HEK293T (cell line): Measurements from ENCODE around the gene OCA2.

ENCODE experiments used
- CTCF ChIA-PET: fragments of 350-600 bp; formaldehyde crosslinking; extraction: SDS; loops from one replicate; lab custom pipeline; 2021; ENCODE audit warnings: antibody characterized with exemption, inconsistent platforms; lab: Yijun Ruan, JAX
- POLR2A ChIA-PET: fragments of 350-600 bp; formaldehyde crosslinking; extraction: SDS; loops from one replicate; lab custom pipeline; 2020; ENCODE audit warnings: antibody characterized with exemption, inconsistent platforms; lab: Yijun Ruan, JAX
- DNase-seq: peaks from one replicate; pipeline ENCODE4 v3.0.0; 2012; ENCODE audit warnings: mixed read lengths; ENCODE audit errors: extremely low spot score
- ARNT ChIP-seq: fragments of 450-650 bp; IDR thresholded peaks from 2 replicates; pipeline ENCODE4 v1.6.1; 2017; ENCODE audit warnings: mild to moderate bottlenecking
- BHLHE40 ChIP-seq: fragments of 450-650 bp; IDR thresholded peaks from 2 replicates; pipeline ENCODE4 v1.6.1; 2016; ENCODE audit warnings: mild to moderate bottlenecking, moderate library complexity, borderline replicate concordance
- CTBP1 ChIP-seq: fragments of 450-650 bp; IDR thresholded peaks from 2 replicates; pipeline ENCODE4 v1.6.1; 2016; ENCODE audit warnings: borderline replicate concordance
- ELF4 ChIP-seq: fragments of 450-650 bp; IDR thresholded peaks from 2 replicates; pipeline ENCODE4 v1.6.1; 2017; ENCODE audit warnings: antibody characterized with exemption
- FOXA1 ChIP-seq: fragments of 450-650 bp; IDR thresholded peaks from 2 replicates; pipeline ENCODE4 v1.6.1; 2016; ENCODE audit warnings: mild to moderate bottlenecking
- FOXK2 ChIP-seq: fragments of 450-650 bp; IDR thresholded peaks from 2 replicates; pipeline ENCODE4 v1.6.1; 2016; ENCODE audit warnings: mild to moderate bottlenecking
- FOXM1 ChIP-seq: fragments of 450-650 bp; IDR thresholded peaks from 2 replicates; pipeline ENCODE4 v1.6.1; 2017; ENCODE audit warnings: mild to moderate bottlenecking, borderline replicate concordance
- HDGF ChIP-seq: fragments of 450-650 bp; IDR thresholded peaks from 2 replicates; pipeline ENCODE4 v1.6.1; 2017; ENCODE audit warnings: antibody characterized with exemption, borderline replicate concordance
- L3MBTL2 ChIP-seq: fragments of 450-650 bp; conservative IDR thresholded peaks from 2 replicates; pipeline ENCODE4 v1.6.1; 2016; ENCODE audit warnings: mild to moderate bottlenecking
- LEF1 ChIP-seq: fragments of 450-650 bp; IDR thresholded peaks from 2 replicates; pipeline ENCODE4 v1.6.1; 2017; ENCODE audit warnings: mild to moderate bottlenecking, borderline replicate concordance
- NFRKB ChIP-seq: fragments of 450-650 bp; IDR thresholded peaks from 2 replicates; pipeline ENCODE4 v1.6.1; 2016; ENCODE audit warnings: mild to moderate bottlenecking, moderate library complexity
- SP1 ChIP-seq: fragments of 450-650 bp; IDR thresholded peaks from 2 replicates; pipeline ENCODE4 v1.6.1; 2017
- SUZ12 ChIP-seq: fragments of 450-650 bp; IDR thresholded peaks from 2 replicates; pipeline ENCODE4 v1.6.1; 2016; ENCODE audit warnings: mild to moderate bottlenecking
- TARDBP ChIP-seq: fragments of 450-650 bp; IDR thresholded peaks from 2 replicates; pipeline ENCODE4 v1.6.1; 2016
- ZNF384 ChIP-seq: fragments of 450-650 bp; IDR thresholded peaks from 2 replicates; pipeline ENCODE4 v1.6.1; 2016
- TF ChIP-seq, protein P1 (sequence below): fragments of 450-650 bp; IDR thresholded peaks from 2 replicates; pipeline ENCODE4 v1.6.1; 2016

OCA2 gene

DNA sequence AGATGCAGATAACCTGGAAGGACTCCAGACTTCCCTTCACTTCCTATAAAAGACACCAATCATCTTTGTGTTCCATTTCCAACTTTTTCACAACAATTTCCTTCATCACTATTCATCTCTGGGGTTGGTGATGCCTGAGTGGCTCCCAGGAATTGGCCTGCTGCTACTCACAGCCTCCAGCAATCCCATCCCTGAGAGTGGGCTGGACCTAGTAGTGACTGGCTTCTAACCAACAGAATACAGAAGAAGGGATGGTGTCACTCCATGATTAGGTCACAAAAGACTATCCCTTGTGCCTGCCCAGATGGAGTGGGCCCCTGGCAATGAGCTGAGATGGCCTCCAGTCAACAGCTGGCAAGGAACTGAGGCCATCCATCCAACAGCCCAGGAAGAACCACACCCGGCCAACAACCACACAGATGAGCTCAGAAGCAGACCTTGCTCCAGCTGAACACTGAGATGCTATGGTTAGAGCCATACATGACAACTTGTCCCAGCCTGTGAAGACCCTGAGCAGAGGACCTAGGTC lies 20.9 kb downstream of the OCA2 start:
- ChIA-PET CTCF (no interaction called here), POLR2A (no interaction called here)
- TF ChIP-seq CTBP1: no peak
- no peak for TF ChIP-seq NFRKB
- TF ChIP-seq, protein P1, sequence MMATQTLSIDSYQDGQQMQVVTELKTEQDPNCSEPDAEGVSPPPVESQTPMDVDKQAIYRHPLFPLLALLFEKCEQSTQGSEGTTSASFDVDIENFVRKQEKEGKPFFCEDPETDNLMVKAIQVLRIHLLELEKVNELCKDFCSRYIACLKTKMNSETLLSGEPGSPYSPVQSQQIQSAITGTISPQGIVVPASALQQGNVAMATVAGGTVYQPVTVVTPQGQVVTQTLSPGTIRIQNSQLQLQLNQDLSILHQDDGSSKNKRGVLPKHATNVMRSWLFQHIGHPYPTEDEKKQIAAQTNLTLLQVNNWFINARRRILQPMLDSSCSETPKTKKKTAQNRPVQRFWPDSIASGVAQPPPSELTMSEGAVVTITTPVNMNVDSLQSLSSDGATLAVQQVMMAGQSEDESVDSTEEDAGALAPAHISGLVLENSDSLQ: no peak
- no peak for TF ChIP-seq L3MBTL2
- TF ChIP-seq FOXA1: no peak
- TF ChIP-seq BHLHE40: no peak
- TF ChIP-seq SUZ12: no peak
- no peak for TF ChIP-seq LEF1
- no peak for TF ChIP-seq FOXM1
- DNase-seq: no peak

DNA sequence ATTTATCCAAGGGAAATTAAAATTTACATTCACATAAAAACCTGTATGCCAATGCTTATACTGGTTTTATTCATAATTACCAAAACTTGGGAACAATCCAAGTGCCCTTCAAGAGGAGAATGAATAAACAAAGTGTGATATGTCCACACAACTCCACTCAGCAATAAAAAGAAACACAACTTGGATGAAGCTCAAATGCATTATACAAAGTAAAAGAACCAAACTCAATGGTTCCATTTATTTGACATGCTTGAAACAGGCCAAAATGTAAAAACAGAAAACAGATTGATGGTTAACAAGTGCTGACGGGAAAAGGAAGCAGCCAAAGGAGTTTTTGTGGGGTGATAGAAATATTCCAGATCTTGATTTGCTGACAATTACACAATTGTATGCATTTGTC lies 23.5 kb downstream of the OCA2 start:
- TF ChIP-seq CTBP1: no peak
- DNase-seq: no peak
- POLR2A ChIA-PET: no interaction called here
- CTCF ChIA-PET: no interaction called here

DNA sequence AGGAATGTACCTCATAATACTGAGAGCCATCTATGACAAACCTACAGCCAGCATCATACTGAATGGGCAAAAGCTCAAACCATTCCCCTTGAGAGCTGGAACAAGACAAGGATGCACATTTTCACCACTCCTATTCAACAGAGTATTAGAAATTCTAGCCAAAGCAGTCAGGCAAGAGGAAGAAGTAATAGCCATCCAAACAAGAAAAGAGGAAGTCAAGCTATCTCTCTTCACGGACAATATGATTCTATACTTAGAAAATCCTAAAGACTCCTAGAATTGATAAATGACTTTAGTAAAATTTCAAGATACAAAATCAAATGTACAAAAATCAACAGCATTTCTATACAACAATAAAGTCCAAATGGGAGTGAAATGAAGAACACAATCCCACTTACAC lies 30.2 kb downstream of the OCA2 start:
- DNase-seq: no peak
- ChIA-PET CTCF (no interaction called here), POLR2A (no interaction called here)
- no peak for TF ChIP-seq LEF1
- no peak for TF ChIP-seq L3MBTL2
- TF ChIP-seq SP1: no peak
- TF ChIP-seq NFRKB: no peak
- TF ChIP-seq ZNF384: no peak
- TF ChIP-seq ELF4: no peak
- no peak for TF ChIP-seq SUZ12
- TF ChIP-seq TARDBP: no peak
- TF ChIP-seq CTBP1: no peak
- no peak for TF ChIP-seq ARNT
- no peak for TF ChIP-seq FOXK2
- no peak for TF ChIP-seq HDGF
- TF ChIP-seq, protein P1: no peak
- TF ChIP-seq FOXA1: no peak
- no peak for TF ChIP-seq BHLHE40
- no peak for TF ChIP-seq FOXM1

DNA sequence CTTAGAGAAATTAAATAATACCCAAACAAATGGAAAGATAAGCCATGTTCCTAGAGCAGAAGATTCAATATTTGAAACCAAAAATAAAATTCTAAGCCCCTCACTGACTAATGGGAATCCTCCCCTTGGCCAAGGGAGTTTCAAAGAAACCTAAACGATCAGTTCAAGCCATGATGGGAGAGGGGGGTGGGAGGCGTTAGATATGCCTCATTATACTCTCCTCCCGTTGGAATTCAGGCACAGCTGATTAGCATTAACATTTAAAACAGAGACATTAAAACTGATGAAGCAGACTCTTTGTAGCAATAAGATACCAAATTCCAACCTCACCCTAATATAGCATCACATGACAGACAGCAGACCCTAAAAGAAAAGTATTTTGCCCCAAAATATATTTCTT lies 32.9 kb downstream of the OCA2 start:
- no peak for DNase-seq
- ChIA-PET POLR2A (no interaction called here), CTCF (no interaction called here)
- no peak for TF ChIP-seq LEF1
- no peak for TF ChIP-seq ARNT
- no peak for TF ChIP-seq ZNF384
- TF ChIP-seq FOXA1: no peak
- no peak for TF ChIP-seq SP1
- TF ChIP-seq, protein P1: no peak
- no peak for TF ChIP-seq TARDBP
- no peak for TF ChIP-seq FOXK2
- no peak for TF ChIP-seq BHLHE40
- TF ChIP-seq HDGF: no peak
- TF ChIP-seq CTBP1: no peak
- no peak for TF ChIP-seq L3MBTL2

DNA sequence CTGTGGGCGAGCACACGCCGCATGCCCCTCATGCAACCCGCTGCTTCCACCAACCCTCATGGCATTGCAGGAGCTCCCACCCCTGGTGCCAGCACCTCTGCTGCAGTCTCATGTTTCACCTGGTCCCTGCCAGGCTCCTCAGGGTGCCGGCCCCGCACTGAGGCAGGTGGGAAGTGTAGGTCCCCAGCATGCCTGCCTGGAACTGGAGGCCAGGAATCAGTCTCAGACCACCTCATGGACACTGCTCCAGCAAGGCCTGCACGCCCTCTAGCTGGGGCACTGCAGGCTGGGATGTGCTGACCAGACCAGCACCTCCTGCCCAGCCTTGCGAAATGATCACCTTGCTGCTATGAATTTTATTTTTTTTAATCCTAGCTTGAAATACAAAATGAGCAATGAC lies 39.1 kb downstream of the OCA2 start:
- TF ChIP-seq LEF1 (no peak), CTBP1 (no peak), L3MBTL2 (no peak), FOXK2 (no peak)
- no peak for DNase-seq
- ChIA-PET POLR2A (no interaction called here), CTCF (no interaction called here)

DNA sequence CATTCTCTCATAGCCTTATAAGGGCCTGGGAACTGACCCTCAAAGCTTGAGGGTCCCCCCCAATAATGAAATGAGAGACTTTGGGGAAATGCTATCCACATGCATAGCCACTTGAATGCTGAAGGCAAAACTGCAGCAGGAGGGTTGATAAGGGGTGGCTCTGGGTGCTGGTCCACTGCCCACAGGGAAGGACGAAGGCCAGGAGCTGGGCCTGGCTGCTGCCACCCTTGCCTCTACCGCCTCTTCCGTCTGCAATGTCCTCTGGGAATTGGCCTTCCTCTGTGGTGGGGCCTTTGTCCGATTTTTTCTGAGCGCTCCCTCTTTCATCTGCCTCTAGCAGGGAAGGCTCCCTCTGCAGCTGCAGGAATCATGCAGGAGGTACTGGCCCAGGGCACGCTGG lies 41.0 kb downstream of the OCA2 start:
- TF ChIP-seq FOXK2 (no peak), SP1 (no peak), FOXA1 (no peak), FOXM1 (no peak), TARDBP (no peak), LEF1 (no peak), L3MBTL2 (no peak), HDGF (no peak), NFRKB (no peak), ZNF384 (no peak), ELF4 (no peak), BHLHE40 (no peak), CTBP1 (no peak)
- CTCF ChIA-PET: no interaction called here
- POLR2A ChIA-PET: no interaction called here
- no peak for DNase-seq
